ENCODE results near the gene CHST11. TPM values are rescaled to one million over a fixed set of nuclear protein-coding genes. Genes with fewer than 3 reads are reported as not detected.
A peak's percentile ranks its signal among the peaks of the same experiment; 100 is the strongest.

Gene CHST11
- 2.0 TPM for polyA plus RNA-seq (ENCODE audit: insufficient read length)

DNA sequence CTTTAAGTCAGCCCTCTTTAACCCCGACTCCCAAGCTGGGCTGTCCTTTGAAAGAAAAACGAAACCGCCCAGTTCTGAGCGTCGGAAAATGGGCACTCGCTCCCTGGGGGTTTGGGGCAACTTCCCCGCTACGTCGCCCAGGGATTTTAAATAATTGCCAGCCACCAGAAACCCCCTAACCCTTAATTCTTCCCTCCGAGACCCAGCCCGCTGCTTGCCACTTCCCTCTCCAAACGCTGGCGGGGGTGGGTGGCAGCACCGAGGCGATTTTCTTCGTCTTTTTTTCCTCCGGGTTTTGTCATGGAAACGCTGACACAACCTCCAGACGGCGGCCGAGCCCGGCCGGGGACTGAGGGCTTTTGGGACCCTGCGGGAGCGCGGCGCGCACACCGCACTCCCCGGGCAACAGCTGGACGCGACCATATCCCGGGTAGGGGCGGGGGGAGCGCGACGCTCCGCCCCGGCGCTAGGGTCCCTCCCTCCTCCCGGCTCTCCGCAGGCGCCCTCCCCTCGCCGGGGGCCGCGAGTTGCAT lies at the start of gene CHST11:
Gene CHST11, plus strand, starts transcription at position 532 of the 533 bp plus-strand sequence.
- DNase-seq (ENCODE audit: low read depth) = peak; percentile 71

DNA sequence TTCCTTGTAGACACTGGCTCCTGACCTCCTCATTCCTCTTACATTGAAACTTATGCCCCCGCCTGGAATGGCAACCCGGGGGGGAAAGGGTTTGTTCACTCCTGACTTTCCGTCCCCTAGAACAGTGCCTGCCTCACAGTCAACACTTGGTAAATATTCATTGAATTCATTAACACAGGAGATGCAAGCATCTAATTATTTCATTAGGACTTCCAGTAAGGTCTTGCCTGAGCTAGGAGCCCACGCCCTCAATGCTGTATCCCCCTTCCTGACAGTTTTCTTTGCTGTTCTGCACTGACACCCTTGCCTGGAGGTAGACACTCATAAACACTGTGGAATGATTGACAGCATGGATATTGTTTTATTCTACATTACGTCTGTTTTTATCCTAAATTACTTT lies 49.3 kb upstream of the CHST11 start:
- no peak for DNase-seq (ENCODE audit: low read depth)

DNA sequence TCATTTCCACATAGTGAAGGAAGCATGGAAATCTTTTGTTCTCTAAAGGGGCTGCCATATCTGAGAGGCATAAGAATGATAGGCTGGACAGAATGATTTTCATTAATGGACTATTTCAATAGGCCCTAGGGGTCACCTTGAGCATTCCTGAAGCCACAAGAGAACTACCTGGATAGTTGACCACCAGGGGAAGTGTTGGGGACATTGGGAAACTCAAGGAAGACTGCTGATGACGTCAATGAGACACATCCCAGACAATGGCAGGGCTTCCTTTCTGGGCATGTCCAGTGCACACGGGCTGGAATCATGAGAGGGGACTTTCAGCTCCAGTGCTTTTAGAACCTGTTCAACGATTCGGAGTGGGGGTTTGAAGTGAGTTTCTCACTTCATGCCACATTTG lies 48.8 kb upstream of the CHST11 start:
- no peak for DNase-seq (ENCODE audit: low read depth)

DNA sequence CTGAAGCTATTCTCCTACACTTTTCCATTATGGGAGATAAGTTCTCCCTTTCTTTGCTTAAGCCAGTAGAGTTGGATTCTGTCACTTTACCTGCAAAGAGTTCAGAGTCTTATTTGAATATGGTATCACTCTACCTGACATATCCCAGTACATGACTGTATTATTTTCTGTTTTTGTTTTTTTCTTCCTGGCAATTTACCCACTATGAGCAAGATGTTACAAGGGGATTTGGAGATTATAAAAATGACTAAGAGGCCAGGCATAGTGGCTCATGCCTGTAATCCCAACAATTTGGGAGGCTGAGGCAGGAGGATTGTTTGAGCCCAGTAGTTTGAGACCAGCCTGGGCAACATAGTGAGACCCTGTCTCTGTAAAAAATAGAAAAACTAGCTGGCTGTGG lies 46.4 kb upstream of the CHST11 start:
- DNase-seq (ENCODE audit: low read depth) = no peak

DNA sequence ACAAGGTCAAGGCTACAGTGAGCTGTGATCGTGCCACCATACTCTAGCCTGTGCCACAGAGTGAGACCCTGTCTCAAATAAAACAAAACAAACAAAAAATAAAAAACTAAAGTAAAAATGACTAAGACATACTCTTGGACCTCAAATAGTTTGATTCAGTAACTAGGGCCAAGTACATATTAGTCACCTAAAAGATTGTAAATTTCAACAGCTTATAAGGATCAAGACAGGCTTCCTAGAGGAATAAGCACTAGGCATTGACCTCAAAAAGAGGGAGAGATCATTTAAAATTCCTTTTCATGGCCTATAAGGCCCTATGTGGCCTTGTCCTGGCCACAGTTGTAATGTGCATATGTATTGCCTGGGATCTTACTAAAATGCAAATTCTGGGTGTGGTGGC lies 46.0 kb upstream of the CHST11 start:
- DNase-seq (ENCODE audit: low read depth) = no peak

DNA sequence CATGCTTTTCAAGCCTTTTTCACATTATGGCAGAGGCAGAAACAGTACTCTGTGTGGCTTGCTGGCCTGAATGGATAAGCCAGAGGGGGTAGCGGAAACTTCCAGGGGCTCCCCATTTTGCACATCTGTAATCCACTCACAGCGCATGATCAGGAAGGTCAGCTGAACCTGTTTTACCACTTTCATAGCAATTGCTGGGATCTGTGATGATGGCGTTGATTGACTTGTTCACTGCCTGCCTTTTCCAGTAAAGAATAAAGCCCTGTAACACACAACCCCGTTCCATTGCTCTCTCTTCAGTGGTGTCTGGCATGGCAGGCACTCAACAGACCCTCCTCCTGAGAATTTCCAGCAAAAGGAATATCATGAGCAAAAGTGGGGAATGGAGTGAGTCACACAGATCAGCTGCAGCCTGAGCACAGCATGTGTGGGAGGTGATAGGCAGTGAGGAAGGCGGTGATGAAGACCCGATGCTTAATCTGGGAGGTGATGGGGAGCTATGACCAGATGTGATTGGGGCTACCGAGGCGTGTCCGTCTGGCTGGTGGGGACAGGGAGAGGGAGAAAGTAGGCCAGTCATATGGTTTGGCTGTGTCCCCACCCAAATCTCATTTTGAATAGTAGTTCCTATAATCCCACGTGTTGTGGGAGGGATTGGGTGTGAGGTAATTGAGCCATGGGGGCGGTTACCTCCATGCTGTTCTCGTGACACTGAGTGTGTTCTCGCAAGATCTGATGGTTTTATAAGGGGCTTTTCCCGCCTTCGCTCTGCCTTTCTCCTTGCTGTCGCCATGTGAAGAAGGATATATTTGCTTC lies 44.7 kb upstream of the CHST11 start:
- DNase-seq (ENCODE audit: low read depth) = no peak

DNA sequence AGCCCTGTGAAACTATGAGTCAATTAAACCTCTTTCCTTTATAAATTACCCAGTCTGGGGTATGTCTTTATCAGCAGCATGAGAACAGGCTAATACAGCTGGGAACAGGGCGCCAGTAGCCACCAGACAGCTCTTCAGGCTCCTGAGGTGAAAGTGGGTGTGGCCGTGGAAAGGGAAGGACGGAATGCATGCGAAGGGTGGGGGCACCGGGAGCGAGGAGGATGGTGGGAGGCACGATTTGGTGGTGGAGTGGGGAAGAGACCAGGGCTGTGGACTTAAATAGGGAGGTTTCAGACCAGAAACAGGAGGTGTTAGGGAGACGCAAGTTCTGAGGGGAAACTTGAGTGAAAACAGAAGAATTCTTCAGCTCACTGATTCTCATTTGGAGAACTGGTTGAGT lies 44.1 kb upstream of the CHST11 start:
- no peak for DNase-seq (ENCODE audit: low read depth)

DNA sequence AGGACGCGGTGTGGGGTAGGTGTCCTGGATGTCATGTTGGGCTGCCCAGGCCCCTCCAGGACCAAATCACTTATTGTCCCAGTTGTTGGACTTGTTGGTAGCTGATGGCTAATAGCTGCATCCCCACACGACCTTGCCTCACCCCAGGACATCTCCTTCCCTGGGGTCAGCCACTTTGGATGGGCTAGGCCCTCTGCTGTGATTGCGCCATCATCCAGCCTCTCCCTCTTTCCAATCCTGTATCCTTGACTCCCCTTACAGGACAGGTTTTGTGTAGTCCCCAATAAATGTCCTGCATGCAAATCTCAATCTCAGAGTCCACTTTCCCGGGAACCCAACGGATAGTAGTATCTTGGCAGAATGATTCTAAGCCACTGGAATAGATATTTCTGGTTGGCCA lies 43.4 kb upstream of the CHST11 start:
- DNase-seq (ENCODE audit: low read depth) = no peak

DNA sequence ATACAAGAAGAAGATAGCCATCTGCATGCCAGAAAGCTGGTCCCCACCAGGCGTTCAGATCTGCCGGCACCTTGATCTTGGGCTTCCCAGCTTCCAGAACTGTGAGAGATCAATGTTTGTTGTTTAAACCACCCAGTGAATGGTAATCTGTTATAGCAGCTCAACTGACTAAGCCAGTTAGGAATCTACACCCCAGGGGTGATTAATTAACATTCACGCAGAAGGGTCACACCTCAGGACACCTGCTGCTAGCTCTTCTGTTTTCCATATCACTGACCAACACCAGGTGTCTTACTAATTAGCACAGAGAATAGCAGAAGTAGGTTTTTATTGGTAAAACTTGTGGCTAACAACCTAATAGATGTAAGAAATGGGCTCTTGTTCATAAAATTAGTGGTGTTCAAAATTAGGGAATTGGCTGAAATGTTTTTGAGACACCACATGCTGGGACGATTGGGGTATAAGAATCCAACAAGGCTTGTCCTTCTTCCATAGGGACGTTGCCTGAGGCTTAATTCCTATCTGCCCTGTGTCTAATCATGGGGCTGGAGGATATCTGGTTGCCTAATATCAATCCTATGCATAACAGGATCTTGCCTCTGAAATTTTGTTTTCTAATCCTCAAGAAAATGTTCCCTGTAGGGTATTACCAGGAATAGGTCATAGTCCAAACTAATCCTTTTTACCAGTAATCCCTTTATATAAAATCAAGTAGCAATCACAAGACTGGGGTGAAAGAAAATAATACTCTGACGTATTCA lies 42.0 kb upstream of the CHST11 start:
- no peak for DNase-seq (ENCODE audit: low read depth)

DNA sequence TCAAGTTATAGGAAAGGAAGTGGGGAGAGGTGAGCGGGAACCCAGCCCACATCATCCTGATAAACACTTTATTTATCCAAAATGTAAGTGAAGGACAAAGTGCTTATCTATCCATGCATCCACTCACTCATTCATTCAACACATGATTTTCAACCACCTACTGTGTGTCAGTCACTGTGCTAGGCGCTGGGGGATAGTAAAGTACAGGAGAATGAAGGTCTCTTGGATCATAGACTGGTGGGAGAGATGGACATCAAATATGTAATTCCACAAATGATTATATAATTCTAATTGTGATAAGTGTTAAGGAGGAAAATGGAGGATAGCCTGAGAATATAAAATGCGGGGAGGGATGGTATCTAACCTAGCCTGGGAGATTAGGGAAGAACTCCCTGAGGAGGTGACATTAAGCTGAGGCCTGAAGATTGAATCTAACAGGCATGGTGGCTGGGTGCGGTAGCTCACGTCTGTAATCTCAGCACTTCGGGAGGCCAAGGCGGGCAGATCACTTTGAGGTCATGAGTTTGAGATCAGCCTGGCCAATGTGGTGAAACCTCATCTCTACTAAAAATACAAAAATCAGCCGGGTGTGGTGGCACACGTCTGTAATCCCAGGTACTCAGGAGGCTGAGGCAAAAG lies 41.3 kb upstream of the CHST11 start:
- no peak for DNase-seq (ENCODE audit: low read depth)

DNA sequence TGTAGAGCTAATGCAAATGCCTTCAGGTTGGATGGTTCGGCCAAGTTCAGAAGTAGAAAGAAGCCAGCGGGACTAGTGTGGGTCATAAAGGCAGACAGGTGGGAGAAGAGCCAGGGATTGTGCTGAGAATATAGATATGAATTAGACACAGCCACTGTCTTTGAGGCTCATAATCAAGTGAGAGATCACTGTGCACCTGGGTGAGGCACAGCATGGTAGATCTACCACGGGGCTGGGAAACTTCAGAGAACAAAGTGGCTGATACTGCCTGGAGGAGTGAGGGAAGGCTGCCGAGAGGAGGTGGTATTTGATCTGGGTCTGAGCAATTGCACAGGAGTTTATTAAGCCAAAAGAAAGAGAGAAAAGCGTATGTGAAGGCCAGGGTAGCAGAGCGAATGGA lies 40.6 kb upstream of the CHST11 start:
- no peak for DNase-seq (ENCODE audit: low read depth)

DNA sequence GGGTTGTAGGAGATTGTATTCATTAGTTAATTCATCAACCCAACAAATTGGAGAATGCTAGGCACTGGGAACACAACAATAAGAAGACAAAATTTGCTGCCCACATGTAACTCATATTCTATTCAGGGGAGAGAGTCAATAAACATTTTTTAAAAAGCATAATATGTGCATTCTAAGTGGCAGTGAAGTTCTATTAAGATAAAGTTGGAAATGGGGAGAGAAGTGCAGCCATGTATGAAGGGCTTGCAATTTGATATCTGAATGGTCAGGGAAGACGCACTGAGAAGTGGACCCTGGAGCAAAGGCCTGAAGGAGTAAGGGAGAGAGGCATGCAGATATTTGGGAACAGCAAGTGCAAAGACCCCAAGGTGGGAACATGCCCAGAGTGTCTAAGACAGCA lies 40.2 kb upstream of the CHST11 start:
- no peak for DNase-seq (ENCODE audit: low read depth)

DNA sequence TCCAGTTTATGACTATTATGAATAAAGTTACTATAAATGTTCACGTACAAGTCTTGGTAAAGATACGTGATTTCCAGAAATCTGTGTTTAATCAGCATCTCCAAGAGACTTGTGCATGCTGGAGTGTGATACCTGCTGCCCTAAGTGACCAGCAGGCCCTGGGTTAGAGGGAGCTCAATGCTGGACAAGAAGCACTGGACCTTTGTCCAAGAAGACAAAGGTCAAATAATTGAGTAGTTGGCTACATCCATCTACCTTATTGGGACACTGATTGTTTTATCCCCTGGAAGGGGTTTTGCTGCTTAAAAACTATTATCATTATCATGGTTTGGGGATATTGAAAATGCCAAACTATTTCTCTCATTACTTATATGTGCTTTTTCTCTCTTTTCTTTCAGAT lies 37.0 kb upstream of the CHST11 start:
- no peak for DNase-seq (ENCODE audit: low read depth)

DNA sequence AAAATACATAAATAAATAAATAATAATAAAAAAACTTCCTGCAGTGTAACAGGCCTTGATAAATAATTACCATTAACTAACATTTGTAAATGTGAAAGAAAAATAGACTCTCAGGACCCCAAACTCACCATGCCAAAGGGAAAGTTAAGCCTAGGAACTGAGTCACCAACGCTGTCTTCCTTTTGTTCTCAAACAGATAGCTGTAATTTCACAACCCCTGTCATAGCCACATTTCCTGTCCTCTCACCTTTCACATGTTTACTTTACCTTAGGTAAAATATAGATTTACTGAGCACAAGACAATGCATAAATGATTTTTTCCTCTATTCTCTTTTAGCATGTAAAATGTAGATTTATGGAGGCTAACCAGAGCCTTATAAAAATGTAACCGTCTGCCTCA lies 35.9 kb upstream of the CHST11 start:
- no peak for DNase-seq (ENCODE audit: low read depth)

DNA sequence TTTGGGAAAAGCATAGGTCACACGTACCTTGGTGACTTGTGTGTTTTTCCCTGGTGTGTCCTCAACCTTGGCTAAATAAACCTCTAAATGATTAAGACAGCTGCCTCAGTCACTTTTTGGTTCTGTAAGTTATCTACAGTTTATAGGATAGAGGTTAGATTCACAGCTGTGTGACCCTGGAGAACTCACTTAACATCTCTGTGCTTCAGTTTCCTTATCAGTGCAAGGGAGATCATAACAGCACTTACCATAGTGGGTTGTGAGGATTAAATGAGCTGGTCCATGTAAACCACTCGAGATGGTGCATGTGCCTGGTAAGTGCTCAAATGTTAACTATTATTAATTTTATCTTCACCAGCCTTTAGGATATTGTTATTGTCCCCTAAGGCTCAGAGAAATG lies 35.4 kb upstream of the CHST11 start:
- no peak for DNase-seq (ENCODE audit: low read depth)

DNA sequence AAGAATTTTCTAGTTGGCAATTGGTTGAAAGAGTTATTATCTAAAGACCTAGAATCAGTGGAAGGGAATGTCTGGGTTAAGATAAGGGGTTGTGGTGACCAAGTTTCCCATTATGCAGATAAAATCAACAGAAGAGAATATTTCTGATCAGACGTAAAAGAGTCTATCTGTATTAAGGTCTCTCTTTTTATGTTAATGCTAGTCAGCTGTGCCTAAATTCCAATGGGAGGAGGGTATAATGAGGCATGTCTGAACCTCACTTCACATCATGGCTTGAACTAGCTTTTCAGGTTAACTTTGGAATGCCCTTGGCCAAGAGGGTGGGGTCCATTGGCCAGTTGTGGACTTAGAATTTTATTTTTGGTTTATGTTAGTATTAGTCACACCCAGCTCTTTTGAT lies 34.3 kb upstream of the CHST11 start:
- no peak for DNase-seq (ENCODE audit: low read depth)

DNA sequence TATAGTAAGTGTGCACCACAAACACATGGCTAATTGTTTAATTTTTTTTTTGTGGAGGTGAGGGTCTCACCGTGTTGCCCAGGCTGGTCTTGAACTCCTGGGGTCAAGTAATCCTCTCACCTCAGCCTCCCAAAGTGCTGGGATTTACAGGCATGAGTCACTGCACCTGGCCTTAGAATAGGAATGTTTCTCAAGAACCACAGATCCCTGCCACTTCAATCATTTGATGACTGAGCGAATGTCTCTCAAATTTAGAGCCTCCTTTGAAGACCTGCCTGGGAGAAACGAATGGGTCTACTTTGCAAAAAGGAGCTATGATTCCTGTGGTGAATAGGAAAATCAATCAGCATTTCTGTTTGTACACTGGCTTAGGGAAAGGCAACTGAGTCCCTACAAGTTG lies 33.5 kb upstream of the CHST11 start:
- no peak for DNase-seq (ENCODE audit: low read depth)

DNA sequence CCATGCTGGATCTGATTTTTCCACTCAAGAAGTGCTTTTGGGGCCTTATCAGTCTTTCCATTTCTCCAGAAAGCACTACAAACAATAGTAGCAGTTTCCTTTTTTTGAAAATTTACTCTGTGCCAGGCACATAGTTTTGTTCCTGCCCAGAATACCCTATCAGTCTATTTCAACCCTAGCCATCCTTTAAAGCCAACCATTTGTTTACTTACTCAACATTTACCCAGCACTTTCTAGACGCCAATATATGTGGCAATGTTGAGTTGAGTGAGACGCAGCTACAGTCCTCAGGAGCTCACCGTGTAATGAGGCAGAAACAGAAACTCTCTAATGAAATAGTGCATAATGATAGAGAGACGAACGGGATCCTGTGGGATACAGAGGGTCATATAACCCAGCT lies 32.9 kb upstream of the CHST11 start:
- no peak for DNase-seq (ENCODE audit: low read depth)

DNA sequence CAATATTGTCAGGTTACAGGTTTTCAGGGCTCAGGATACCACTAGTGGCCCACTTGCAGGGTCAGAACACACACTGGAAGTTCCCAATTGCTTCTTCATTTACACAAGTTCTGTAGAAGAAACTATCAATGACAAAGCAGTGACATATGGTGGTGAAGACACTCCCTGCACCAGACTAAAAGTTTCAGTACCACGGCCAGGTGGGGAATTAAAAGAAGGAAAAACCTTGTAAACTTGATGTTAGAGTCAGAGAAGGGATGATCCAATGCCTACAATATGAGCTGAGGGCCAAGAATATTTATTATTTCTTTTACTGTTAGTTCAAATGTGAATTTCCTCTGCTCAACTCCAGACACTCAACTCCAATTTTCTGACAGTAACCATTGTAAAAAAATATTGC lies 31.8 kb upstream of the CHST11 start:
- no peak for DNase-seq (ENCODE audit: low read depth)

DNA sequence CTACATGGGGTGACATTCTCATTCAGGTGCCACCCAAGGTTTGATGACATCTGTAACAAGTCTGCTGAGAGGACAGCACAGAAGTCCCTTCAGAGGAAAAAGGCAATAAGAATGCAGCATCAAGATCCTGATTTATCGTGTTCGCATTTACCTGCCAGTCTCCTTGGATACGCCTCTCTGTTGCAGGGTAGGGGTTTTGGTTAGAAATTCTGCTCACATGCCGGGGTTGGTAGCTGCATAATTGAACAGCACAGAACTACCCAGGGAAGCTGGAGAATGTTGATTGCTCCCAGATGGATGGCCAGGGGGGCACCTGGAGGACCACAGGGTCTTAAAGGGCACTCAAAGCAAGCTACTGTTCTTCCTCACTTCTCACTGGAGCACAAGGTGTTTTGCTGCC lies 31.1 kb upstream of the CHST11 start:
- DNase-seq (ENCODE audit: low read depth) = no peak

DNA sequence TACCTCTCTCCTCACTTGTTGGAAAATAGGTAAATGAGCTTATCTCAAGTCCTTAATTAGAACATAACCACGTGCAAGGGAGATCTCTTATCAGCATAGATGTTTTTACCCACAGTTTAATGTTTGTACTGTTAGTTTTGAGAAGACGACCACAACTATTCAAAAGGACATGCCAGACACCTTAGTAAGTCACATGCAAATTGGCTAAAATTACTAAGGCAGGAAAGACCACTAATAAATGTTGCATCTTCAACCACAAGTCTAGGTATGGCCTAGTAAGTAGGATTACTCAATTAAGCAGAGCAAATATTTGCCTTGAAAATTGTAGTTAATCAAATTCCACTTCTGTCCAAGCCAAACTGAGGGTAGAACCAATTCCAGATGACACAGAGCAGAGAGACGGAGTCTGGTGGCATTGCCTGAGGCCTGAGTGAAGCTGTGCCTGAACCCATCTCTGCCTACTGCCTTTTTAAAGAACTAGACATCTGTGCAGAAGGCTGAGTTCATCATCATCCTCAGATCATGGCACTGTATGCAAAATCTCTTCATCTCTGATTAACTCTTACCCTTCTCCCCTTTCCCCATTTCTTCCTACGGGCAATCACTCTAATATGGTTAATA lies 29.7 kb upstream of the CHST11 start:
- no peak for DNase-seq (ENCODE audit: low read depth)

DNA sequence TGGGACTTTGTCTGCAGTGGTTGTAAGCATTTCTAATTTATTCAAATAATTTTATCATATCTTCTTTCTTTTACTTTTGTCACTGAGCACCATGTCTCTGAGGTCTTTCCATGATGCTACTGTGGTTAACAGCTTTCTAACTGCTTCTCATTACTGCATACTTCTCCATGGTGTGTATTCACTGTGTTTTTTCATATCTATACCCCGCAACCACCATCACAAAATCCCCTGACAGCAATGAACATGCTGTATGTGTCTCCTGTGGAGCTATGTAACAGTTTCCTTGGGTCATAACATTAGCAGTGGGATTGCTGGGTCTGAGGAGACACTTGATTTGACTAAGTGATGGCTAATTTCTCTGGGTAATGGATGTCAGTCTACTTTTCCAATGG lies 29.2 kb upstream of the CHST11 start:
- no peak for DNase-seq (ENCODE audit: low read depth)

Data from forelimb muscle (tissue), 1 donor.